ENCODE data around the gene PDZK1IP1.
"Not testable (repeated sequence)": the region's sequence is repeated elsewhere in the genome, so short reads cannot be mapped to it uniquely, and the experiment has no call there.

The PDZK1IP1 gene

DNA sequence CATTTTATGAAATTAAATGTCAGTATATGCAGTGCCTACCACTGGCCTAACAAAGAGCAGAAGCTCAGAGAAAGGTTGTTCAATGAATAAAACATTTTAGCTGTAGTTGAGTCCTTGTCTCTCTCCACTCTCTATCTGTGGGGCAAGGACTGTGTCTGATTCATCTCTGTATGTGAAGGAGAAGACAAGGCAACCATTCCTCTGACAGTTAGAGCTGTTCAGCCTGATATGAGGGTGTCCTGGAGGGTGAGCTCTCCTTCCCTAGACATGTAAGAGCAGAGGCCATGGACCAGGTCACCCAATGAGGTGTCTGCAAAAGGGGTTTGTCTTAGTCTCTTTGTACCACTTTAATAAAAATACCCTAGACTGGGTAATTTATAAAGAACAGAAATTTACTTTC, 4.5 kb upstream of the PDZK1IP1 start:
- H3K36me3 Mint-ChIP-seq (ENCODE audit: low read depth) = no peaks in the 10 kb centered on the region
- peaks cover 2% of the 10 kb centered on the region for H3K4me1 Mint-ChIP-seq (ENCODE audit: low read depth)
- H3K27me3 Mint-ChIP-seq (ENCODE audit: low read depth) = peaks cover 12% of the 10 kb centered on the region
- no peak overlapping the region for H3K27ac Mint-ChIP-seq
- H3K9me3 Mint-ChIP-seq = no peaks in the 10 kb centered on the region
- H3K4me3 Mint-ChIP-seq = no peak overlapping the region

DNA sequence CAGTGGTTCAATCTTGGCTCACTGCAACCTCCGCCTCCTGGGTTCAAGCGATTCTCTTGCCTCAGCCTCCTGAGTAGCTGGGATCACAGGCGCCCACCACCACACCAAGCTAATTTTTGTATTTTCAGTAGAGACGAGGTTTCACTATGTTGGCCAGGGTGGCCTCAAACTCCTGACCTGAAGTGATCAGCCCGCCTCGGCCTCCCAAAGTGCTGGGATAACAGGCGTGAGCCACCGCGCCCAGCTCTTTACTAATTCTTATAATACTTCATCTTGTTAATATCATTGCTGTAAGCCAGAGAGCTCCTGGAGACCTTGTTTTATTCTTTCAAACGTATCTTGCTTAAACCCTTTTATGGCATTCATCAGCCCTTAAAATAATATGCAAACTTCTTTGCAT, 3.7 kb upstream of the PDZK1IP1 start:
- not testable (repeated sequence) for H3K9me3 Mint-ChIP-seq, H3K4me3 Mint-ChIP-seq, H3K27ac Mint-ChIP-seq

DNA sequence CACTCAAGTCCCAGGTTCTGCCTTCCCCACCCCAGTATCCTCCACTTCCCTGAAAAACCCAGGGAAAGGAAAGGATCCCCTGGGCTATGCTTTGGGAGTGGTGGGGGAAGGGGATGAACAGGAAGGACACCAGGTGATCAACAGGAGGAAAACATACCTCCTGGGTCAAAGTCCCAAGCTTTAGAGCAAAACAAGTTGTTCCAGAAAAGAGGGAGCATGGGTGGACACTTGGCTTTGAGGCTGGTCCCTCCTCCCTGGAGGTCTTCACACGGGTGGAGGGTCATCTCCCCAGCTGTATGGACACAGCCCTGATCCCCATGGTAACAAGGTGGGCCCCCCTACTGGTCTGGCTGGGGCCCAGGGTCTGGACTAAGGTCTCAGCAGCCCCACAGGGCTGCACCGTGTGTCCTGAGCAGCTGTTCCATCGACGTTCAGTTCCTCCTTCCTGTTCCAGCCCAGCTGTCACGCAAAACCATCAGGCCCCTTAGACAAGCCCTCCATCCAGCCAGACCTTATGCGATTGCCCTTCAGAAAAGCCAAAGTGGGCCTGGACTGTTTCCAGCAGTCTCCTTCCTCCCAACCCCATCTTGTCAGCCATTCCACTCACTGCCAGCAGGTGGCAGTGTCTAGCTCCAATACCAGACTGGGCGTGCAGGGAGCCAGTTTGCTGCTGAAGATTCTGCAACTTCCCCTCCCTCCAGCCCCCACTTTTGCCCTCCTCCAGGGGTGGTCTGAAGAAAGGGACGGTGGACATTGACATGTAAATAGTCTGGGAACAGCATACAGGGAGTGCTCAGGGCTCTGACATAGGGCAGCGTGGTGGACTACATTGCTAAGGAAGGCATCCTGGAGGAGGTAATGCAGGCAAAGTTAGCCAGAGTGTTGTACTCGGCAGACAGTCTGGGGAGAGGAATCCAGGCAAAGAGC, 2.9 kb upstream of the PDZK1IP1 start:
- Mint-ChIP-seq H3K27ac (no peak overlapping the region), H3K27me3 (ENCODE audit: low read depth) (peaks cover 5% of the 10 kb centered on the region), H3K9me3 (no peaks in the 10 kb centered on the region), H3K4me3 (no peak overlapping the region), H3K4me1 (ENCODE audit: low read depth) (peaks cover 2% of the 10 kb centered on the region), H3K36me3 (ENCODE audit: low read depth) (no peaks in the 10 kb centered on the region)

More for the DNA sequence above, 3.7 kb upstream of the PDZK1IP1 start:
- not testable (repeated sequence) for H3K4me1 Mint-ChIP-seq (ENCODE audit: low read depth); H3K36me3 Mint-ChIP-seq (ENCODE audit: low read depth); H3K27me3 Mint-ChIP-seq (ENCODE audit: low read depth)

DNA sequence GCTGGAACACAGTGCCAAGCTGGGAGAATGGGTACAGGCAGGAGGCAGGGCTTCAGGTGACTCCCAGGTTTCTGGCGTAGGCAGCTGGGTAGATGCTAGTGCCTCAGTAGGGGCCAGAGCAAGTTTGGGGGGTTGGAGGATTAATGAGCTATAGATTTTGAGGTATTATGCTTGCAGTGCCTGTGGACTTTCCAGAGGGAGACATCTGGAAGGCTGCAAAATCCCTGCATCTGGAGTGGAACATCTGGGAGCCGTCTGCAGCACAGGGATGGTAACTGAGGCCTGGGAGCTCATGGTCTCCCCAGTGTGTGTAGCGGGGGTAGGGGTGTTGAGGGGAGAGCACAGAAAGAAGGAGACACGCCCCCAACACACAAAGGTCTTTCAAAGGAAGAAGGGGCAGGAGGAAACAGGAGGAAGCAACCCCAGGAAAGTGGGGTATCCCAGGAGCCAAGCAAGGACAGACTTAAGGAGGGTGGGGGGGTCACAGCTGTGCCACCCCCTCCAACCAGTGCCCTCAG, 2.2 kb upstream of the PDZK1IP1 start:
- Mint-ChIP-seq H3K4me1 (ENCODE audit: low read depth) (peaks cover 2% of the 10 kb centered on the region), H3K36me3 (ENCODE audit: low read depth) (no peaks in the 10 kb centered on the region), H3K9me3 (no peaks in the 10 kb centered on the region), H3K27me3 (ENCODE audit: low read depth) (peaks cover 5% of the 10 kb centered on the region), H3K27ac (no peak overlapping the region), H3K4me3 (no peak overlapping the region)

DNA sequence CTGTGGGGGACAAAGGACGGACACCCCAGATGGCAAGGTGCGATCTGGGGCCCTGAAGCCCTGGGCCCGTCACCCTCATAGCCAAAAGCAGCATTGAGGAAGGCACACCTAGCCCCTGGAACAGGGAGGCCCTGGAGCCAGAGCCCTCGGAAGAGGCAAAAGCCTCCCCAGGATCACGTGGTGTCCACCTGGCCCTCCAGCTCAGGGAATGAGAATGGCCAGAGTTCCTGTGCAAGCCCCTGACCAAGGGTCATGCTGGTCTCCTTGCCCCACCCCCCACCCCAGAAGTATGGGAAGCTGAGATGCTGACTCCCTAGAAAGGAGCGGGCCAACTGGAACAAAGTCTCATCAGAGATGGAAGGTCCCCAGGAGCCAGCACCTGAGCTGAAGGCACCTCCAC, 1.0 kb upstream of the PDZK1IP1 start:
- Mint-ChIP-seq H3K4me1 (ENCODE audit: low read depth) (peaks cover 2% of the 10 kb centered on the region), H3K27ac (no peak overlapping the region), H3K4me3 (no peak overlapping the region), H3K27me3 (ENCODE audit: low read depth) (peaks cover 5% of the 10 kb centered on the region), H3K36me3 (ENCODE audit: low read depth) (no peaks in the 10 kb centered on the region), H3K9me3 (no peaks in the 10 kb centered on the region)

DNA sequence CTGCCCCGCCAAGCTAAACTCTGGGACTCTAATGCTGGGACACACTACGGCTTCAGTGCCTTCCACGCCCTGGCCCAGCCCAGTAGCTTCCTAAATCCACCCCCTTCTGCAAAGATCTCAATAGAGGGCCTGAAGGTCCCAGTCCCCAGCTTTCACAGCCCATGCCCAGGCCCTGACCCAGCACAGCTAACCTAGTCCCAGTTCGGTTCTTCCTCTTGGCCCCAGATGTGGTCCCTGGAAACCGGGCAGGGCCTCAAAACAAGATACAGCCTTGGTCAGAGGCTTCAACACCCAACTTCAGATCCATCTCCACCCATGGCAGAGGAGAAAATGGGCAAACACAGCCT, 646 bp upstream of the PDZK1IP1 start:
- H3K27me3 Mint-ChIP-seq (ENCODE audit: low read depth) = peaks cover 5% of the 10 kb centered on the region
- H3K4me1 Mint-ChIP-seq (ENCODE audit: low read depth) = peaks cover 2% of the 10 kb centered on the region
- H3K9me3 Mint-ChIP-seq = no peaks in the 10 kb centered on the region
- H3K27ac Mint-ChIP-seq = no peak overlapping the region
- H3K4me3 Mint-ChIP-seq = no peak overlapping the region
- no peaks in the 10 kb centered on the region for H3K36me3 Mint-ChIP-seq (ENCODE audit: low read depth)

DNA sequence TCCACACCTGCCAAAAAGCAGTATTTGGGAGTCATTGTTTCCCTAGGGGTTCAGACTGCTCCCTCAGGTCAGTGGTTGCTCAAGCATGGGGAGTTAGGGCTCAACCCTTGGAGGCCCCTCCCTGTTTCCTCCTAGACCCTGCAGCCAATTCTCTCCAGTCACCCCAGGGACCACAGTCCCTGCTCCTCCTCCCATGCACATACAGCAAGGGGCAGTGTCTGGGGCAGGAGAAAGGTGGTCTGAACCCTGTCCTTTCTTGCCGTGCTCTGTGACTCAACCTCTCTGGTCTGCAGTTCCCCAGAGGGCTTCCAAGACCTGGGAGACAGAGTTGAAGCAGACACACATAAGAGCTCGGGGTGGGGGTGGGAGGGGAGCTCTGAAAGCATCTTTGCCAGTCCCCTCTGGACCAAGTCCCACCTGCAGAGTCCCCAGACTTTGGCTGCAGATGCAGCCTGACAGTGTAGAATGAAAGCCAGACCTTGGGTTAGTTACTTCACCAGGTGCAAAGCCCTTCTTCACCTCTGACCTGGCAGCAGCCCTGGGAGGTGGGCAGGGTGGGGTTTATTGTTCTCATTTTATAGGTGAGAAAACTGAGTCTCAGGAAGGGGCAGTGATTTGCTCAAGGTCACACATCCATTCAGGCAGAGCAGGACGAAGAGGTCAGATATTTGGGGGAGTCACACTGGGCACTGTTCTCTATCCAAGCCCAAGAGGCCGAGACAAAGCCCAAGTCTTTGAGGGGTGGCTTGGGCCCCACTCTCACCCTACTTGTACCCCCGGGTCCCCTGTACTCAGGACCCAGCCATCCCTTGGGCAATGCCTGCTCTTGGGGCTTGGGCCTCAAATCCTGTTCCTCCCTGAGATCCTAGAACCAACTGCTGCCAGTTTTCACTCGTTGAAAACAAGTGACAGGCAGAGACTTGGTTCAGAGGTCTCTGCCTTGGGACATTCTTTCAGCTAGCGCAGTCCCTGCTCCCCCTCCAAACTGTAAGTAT, 748 bp downstream of the PDZK1IP1 start:
- Mint-ChIP-seq H3K9me3 (no peaks in the 10 kb centered on the region), H3K4me3 (no peak overlapping the region), H3K36me3 (ENCODE audit: low read depth) (no peaks in the 10 kb centered on the region), H3K27me3 (ENCODE audit: low read depth) (peaks cover 4% of the 10 kb centered on the region), H3K27ac (no peak overlapping the region), H3K4me1 (ENCODE audit: low read depth) (peaks cover 2% of the 10 kb centered on the region)

DNA sequence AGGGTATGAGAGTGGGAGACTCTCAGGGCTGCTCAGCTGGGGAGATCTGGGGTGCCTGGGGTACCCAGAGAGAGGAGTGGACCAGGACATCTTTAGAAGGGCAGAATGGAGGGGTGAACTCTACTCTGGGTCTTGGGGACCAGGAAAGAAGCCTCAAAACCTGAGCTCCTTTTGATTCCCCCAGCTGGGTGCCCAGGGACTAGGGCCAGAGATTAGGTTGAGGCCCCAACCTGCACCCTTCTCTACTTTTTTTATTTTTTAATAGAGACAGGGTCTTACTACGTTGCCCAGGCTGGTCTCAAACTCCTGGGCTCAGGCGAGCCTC, 1.9 kb downstream of the PDZK1IP1 start:
- H3K9me3 Mint-ChIP-seq = no peaks in the 10 kb centered on the region
- H3K27ac Mint-ChIP-seq = no peak overlapping the region
- no peaks in the 10 kb centered on the region for H3K4me1 Mint-ChIP-seq (ENCODE audit: low read depth)
- H3K4me3 Mint-ChIP-seq = no peak overlapping the region
- no peaks in the 10 kb centered on the region for H3K36me3 Mint-ChIP-seq (ENCODE audit: low read depth)
- no peaks in the 10 kb centered on the region for H3K27me3 Mint-ChIP-seq (ENCODE audit: low read depth)

DNA sequence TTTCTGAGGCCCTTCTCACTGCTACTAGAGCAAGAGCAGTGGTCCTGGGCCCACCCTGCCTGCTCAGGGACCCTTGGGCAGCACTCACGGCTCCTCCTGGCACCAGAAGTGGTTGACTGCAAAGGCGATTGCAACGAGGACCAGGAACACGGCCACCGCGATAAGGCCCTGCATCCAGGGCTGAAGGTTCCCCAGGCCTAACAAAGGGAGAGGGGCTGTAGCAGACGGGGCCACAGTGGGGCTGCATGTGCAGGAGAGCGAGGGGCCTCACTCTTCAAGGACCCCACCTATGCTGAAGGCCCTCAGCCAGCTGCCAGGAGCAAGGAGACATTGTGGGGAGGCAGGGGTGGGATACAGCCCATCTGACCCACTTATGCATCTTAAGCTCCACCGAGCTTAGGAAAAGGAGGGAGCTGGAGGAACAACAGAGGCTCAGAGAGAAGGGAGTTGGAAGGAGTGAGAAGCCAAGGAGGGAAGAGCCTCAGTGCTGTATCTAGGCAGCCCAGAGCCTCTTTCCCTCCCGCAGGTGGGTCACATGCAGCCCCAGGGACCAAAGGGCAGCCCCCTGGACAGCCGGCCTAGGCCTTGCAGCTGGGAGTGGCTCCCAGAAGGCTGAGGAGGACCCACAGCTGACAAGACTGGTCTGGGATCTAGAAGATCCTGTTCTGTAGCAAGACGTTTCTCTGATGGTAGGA, 2.5 kb downstream of the PDZK1IP1 start:
- H3K4me1 Mint-ChIP-seq (ENCODE audit: low read depth) = no peaks in the 10 kb centered on the region
- no peak overlapping the region for H3K27ac Mint-ChIP-seq
- H3K9me3 Mint-ChIP-seq = no peaks in the 10 kb centered on the region
- no peak overlapping the region for H3K4me3 Mint-ChIP-seq
- no peaks in the 10 kb centered on the region for H3K36me3 Mint-ChIP-seq (ENCODE audit: low read depth)
- no peaks in the 10 kb centered on the region for H3K27me3 Mint-ChIP-seq (ENCODE audit: low read depth)

DNA sequence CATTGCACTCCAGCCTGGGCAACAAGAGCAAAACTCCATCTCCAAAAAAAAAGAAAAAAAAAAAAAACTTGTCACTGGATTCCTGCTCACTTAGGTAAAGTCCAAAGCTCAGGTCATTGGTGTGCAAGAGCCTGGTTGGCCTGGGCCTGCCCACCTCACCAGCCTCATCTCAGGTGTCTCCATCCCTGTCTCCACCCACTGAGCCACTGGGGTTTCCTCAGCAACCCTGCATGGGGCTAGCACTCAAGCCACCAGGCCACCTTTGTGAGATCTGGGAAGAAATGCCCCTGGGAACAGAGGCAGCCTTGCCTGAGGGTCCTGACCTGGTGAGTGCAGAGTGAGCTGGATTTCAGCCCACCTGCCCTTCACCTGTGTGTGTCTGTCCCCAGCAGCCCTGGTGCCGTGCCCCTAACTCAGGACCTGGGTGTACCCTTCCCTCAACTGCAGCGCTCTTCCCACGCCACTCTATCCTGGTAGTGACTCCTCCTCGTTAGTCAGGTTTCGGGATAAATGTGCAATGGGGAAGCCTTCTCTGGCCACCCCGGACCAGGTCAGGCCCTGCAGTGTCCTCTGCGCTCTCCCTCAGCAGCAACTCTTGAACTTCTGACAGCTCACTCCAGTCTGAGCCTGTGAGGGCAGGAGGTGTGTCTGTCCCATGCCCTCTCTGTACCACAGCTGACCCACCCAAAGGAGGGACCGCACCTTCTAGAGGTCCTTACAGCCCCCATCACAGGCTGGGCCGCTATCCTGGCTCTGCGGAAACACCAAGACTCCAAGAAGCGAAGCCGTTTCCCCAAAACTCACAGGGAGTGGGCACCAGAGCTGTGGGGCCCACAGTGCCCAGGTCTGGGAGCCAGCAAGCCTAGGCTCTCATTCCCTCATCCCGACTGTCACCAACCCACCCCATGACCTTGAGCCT, 3.3 kb downstream of the PDZK1IP1 start:
- Mint-ChIP-seq H3K36me3 (ENCODE audit: low read depth) (no peaks in the 10 kb centered on the region), H3K4me1 (ENCODE audit: low read depth) (no peaks in the 10 kb centered on the region), H3K27me3 (ENCODE audit: low read depth) (no peaks in the 10 kb centered on the region), H3K4me3 (no peak overlapping the region), H3K27ac (no peak overlapping the region), H3K9me3 (no peaks in the 10 kb centered on the region)

DNA sequence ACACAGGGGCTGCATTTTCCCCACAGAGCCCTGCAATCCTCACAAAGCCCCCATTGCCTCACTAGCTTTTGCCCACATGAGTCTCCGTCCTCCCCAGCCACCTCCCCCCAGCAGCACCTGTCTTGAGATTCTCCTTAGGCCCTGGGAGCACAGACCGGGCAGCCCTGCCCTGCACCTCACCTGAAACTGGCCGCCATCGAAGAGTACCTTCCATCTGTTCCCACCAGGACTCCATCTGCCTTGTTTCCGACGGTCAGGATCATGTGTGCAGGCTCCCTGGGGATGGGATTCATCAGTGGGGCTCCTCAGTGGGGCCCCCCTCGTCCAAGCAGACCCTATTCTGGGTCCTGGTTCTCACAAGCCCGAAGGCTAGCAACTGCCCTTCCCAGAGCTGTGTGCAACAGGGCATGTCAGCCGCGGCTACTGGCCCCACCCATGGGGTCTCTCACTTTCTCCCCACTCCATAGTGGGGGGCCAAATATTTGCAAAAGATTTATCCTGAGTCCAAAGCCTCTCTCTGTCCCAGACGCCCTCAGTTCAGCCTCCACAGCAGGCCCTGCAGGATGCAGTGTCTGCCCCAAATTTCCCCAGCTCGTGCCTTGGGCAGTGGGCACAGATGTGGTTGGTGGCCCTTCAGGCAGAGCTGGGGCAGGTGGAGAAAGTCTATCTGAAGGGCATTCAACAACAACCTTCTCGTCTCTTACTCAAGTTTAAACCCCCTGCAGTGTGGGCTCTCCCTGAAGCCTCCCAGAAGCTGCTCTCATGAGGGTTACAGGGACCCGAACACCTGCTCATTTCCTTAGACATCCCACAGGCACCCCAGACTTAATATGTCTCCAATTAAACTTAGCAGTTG, 4.8 kb downstream of the PDZK1IP1 start:
- H3K4me3 Mint-ChIP-seq = no peak overlapping the region
- H3K4me1 Mint-ChIP-seq (ENCODE audit: low read depth) = peaks cover 2% of the 10 kb centered on the region
- no peaks in the 10 kb centered on the region for H3K36me3 Mint-ChIP-seq (ENCODE audit: low read depth)
- H3K27ac Mint-ChIP-seq = no peak overlapping the region
- H3K27me3 Mint-ChIP-seq (ENCODE audit: low read depth) = peaks cover 9% of the 10 kb centered on the region
- H3K9me3 Mint-ChIP-seq = no peaks in the 10 kb centered on the region

DNA sequence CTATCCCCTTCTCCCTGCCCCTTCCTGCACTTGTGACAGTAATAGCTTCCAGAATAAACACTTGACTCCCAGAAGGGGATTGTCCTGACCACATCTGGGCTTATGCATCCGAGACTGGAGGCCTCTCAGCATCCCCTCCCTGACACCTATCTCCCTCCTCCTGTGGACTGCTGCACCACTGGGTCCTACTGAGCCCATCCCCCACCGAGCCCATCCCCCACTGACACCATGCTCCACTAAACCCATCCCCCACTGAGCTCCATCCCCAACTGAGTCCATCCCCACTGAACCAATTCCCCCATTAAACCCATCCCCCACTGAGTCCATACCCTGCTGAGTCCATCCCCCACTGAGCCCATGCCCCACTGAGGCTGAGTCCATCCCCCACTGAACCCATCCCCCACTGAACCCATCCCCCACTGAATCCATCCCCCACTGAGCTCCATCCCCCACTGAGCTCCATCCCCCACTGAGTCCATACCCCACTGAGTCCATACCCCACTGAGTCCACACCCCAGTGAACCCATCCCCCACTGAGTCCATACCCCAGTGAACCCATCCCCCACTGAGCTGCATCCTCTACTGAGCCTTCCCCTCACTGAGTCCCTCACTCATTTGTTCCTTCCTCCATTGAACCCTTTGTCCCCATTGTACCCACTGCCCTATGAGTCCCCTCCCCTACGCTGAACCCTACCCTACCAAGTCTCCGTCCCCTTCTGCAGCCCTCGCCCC, 5.6 kb downstream of the PDZK1IP1 start:
- H3K36me3 Mint-ChIP-seq (ENCODE audit: low read depth) = no peaks in the 10 kb centered on the region
- H3K4me3 Mint-ChIP-seq = no peak overlapping the region
- H3K27me3 Mint-ChIP-seq (ENCODE audit: low read depth) = peaks cover 13% of the 10 kb centered on the region
- H3K9me3 Mint-ChIP-seq = no peaks in the 10 kb centered on the region
- no peak overlapping the region for H3K27ac Mint-ChIP-seq
- H3K4me1 Mint-ChIP-seq (ENCODE audit: low read depth) = peaks cover 6% of the 10 kb centered on the region
